Measurements from ENCODE around the gene PNMA5.

PNMA5 gene

DNA sequence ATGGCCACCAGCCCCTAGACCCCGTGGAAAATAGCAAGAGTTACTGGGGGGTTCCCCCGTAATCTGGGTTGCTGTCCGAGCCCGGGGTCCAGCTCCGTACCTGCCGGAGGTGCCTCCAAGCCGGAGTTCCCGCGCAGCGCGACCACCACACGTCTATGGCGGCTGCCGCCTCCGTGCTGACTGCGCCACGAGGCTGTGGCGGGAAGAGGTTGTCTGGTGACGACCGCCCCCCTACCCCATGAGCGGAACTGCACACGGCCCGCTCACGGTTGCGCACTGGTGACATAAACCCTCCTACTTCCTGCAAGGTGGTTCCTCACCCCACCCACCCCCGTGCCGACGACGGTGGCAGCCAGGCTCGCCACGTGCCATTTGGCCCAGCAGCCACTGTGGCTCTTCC is at the start of gene PNMA5:
PNMA5 (minus strand) TSS at position 184 of the 400 bp plus-strand sequence. CDS start 2,518 bp downstream, outside the sequence.
- H3K27ac ChIP-seq: no peak within 1 kb of the TSS
- H2AFZ ChIP-seq (ENCODE audit: low read depth): no peak within 1 kb of the TSS
- H3K36me3 ChIP-seq (ENCODE audit: insufficient read depth): no peaks in the 10 kb centered on the region
- no peak within 1 kb of the TSS for H3K9ac ChIP-seq
- no peak within 1 kb of the TSS for H3K4me2 ChIP-seq
- no peaks in the 10 kb centered on the region for H3K4me1 ChIP-seq (ENCODE audit: low read depth, poor library complexity, severe bottlenecking)
- H3K79me2 ChIP-seq (ENCODE audit: insufficient read depth, low read depth): no peaks in the 10 kb centered on the region
- no peaks in the 10 kb centered on the region for H3K27me3 ChIP-seq (ENCODE audit: insufficient read depth, low read depth)
- TF ChIP-seq, protein P1, sequence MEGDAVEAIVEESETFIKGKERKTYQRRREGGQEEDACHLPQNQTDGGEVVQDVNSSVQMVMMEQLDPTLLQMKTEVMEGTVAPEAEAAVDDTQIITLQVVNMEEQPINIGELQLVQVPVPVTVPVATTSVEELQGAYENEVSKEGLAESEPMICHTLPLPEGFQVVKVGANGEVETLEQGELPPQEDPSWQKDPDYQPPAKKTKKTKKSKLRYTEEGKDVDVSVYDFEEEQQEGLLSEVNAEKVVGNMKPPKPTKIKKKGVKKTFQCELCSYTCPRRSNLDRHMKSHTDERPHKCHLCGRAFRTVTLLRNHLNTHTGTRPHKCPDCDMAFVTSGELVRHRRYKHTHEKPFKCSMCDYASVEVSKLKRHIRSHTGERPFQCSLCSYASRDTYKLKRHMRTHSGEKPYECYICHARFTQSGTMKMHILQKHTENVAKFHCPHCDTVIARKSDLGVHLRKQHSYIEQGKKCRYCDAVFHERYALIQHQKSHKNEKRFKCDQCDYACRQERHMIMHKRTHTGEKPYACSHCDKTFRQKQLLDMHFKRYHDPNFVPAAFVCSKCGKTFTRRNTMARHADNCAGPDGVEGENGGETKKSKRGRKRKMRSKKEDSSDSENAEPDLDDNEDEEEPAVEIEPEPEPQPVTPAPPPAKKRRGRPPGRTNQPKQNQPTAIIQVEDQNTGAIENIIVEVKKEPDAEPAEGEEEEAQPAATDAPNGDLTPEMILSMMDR (conservative IDR thresholded peaks at IDR 0.05; ENCODE audit: low read depth, low read length): no peak
- no peak within 1 kb of the TSS for H3K4me3 ChIP-seq (IDR thresholded peaks at IDR 0.05; ENCODE audit: insufficient read depth, low read depth, low read length)
- H4K20me1 ChIP-seq (ENCODE audit: insufficient read depth): no peaks in the 10 kb centered on the region

DNA sequence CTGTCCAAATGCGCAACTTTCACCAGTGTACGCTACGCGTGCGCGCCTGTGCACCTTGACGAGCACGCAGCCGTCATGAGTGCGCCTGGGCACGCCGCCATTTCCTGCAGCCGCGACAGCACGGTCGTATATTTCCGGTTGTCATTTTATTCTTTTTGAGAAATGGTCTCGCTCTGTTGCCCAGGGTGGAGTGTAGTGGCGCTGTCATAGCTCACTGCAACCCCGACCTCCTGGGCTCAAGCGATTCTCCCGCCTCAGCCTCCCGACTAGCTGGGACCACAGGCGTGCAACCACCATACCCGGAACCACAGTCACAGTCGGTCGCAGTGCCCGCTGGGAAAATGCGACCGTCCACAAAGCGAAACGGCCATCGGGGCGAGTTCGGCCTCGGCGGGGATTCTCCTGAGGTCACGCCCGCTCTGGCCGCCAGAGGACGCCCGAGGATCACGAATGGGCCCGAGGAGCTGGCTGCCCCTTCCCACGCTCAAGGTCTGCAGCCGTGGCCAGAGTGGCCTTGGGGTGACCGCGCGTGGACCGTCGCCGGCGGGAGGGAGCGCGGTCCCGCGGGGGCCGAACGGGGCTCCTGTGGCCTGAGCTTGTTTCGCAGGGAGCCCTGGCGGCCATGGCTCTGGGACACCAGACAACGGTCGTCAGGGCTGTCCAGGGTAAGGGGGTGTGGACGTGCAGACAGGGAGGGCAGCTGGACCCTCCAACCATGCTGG is 38.6 kb upstream of the PNMA5 start:
- H3K79me2 ChIP-seq (ENCODE audit: insufficient read depth, low read depth): no peaks in the 10 kb centered on the region
- H3K4me1 ChIP-seq (ENCODE audit: low read depth, poor library complexity, severe bottlenecking): no peaks in the 10 kb centered on the region
- no peak overlapping the region for H3K4me2 ChIP-seq
- H2AFZ ChIP-seq (ENCODE audit: low read depth): peak overlapping the region; percentile 38; the same call in 1 of the 2 replicates
- TF ChIP-seq, protein P1 (conservative IDR thresholded peaks at IDR 0.05; ENCODE audit: low read depth, low read length): peak; percentile 80
- no peaks in the 10 kb centered on the region for H4K20me1 ChIP-seq (ENCODE audit: insufficient read depth)
- H3K27ac ChIP-seq: no peak overlapping the region
- H3K4me3 ChIP-seq (IDR thresholded peaks at IDR 0.05; ENCODE audit: insufficient read depth, low read depth, low read length): no peak overlapping the region
- no peak overlapping the region for H3K9ac ChIP-seq
- H3K27me3 ChIP-seq (ENCODE audit: insufficient read depth, low read depth): no peaks in the 10 kb centered on the region
- H3K36me3 ChIP-seq (ENCODE audit: insufficient read depth): no peaks in the 10 kb centered on the region

DNA sequence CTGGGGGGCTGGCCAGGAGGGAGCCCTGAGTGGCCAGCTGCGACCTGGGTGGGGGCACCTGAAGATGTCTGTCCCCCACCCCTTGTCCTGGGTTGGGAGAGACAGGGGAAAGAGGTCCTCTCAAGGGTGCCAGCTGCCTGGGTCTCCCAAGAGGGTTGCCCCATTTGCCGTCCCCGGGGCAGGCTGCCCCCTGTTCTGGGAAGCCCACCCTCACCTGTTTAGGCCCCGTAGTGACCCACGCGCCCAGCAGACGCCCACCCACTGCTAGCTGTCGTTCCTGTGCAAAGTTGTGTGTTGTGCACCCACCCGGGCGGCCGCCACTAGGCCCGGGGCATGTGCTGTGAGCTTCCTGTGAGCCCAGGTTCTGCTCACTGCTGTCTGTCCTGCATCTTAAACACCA is 36.9 kb upstream of the PNMA5 start:
- Histone ChIP-seq H3K27ac (no peak overlapping the region), H2AFZ (ENCODE audit: low read depth) (no peak overlapping the region), H3K27me3 (ENCODE audit: insufficient read depth, low read depth) (no peaks in the 10 kb centered on the region), H3K36me3 (ENCODE audit: insufficient read depth) (no peaks in the 10 kb centered on the region), H3K4me1 (ENCODE audit: low read depth, poor library complexity, severe bottlenecking) (no peaks in the 10 kb centered on the region), H3K79me2 (ENCODE audit: insufficient read depth, low read depth) (no peaks in the 10 kb centered on the region), H3K4me3 (IDR thresholded peaks at IDR 0.05; ENCODE audit: insufficient read depth, low read depth, low read length) (no peak overlapping the region), H4K20me1 (ENCODE audit: insufficient read depth) (no peaks in the 10 kb centered on the region), H3K4me2 (no peak overlapping the region), H3K9ac (no peak overlapping the region)
- TF ChIP-seq, protein P1 (conservative IDR thresholded peaks at IDR 0.05; ENCODE audit: low read depth, low read length): no peak

GRCh38 chrX:153029875-153030274 is 36.0 kb upstream of the PNMA5 start:
- Histone ChIP-seq H3K9ac (no peak overlapping the region), H3K27me3 (ENCODE audit: insufficient read depth, low read depth) (no peaks in the 10 kb centered on the region), H4K20me1 (ENCODE audit: insufficient read depth) (no peaks in the 10 kb centered on the region), H3K4me1 (ENCODE audit: low read depth, poor library complexity, severe bottlenecking) (no peaks in the 10 kb centered on the region), H2AFZ (ENCODE audit: low read depth) (no peak overlapping the region), H3K27ac (no peak overlapping the region), H3K4me2 (no peak overlapping the region), H3K36me3 (ENCODE audit: insufficient read depth) (no peaks in the 10 kb centered on the region), H3K4me3 (IDR thresholded peaks at IDR 0.05; ENCODE audit: insufficient read depth, low read depth, low read length) (no peak overlapping the region), H3K79me2 (ENCODE audit: insufficient read depth, low read depth) (no peaks in the 10 kb centered on the region)
- TF ChIP-seq, protein P1 (conservative IDR thresholded peaks at IDR 0.05; ENCODE audit: low read depth, low read length): no peak

All from KMS-11 (cell line).